GM12864 (cell line): ENCODE data around the gene FBP1.

Experiments used
- DNase-seq: peaks from one replicate; pipeline ENCODE4 v3.0.0-alpha.2; 2011; ENCODE audit warnings: low read depth
- H3K4me3 ChIP-seq: 2 replicates; pipeline ENCODE4 v1.5.1; 2011; ENCODE audit warnings: mild to moderate bottlenecking, low read depth, low read length, control low read depth
- CTCF ChIP-seq: IDR thresholded peaks from 2 replicates; pipeline ENCODE4 v1.5.1; 2011; ENCODE audit warnings: low read depth, mild to moderate bottlenecking, moderate library complexity, low read length, control low read depth, inconsistent platforms; ENCODE audit errors: missing control alignments

The FBP1 gene

GRCh38 chr9:94639061-94639998 lies at the start of gene FBP1:
TSS of gene FBP1 (minus strand) at chr9:94639518. CDS start at chr9:94639310, 208 bp downstream.
- peak within 1 kb of the TSS; percentile 50 for H3K4me3 ChIP-seq
- no peak for DNase-seq
- no peak for TF ChIP-seq CTCF

- no peak overlapping the region for H3K4me3 ChIP-seq
- no peak for DNase-seq
- TF ChIP-seq CTCF, result no peak
These were observed 48.1 kb upstream of the FBP1 start for GRCh38 chr9:94687451-94687850.

- DNase-seq, result no peak
- TF ChIP-seq CTCF, result no peak
- H3K4me3 ChIP-seq, result no peak overlapping the region
These were observed 46.0 kb upstream of the FBP1 start for GRCh38 chr9:94685359-94685758.

- H3K4me3 ChIP-seq, result no peak overlapping the region
- peak; percentile 29 for DNase-seq
- peak; percentile 77 for TF ChIP-seq CTCF
These were observed 42.2 kb upstream of the FBP1 start for GRCh38 chr9:94681508-94681907.

GRCh38 chr9:94680621-94681020 lies 41.3 kb upstream of the FBP1 start:
- no peak for DNase-seq
- no peak overlapping the region for H3K4me3 ChIP-seq
- no peak for TF ChIP-seq CTCF

GRCh38 chr9:94680020-94680419 lies 40.7 kb upstream of the FBP1 start:
- DNase-seq, result no peak
- H3K4me3 ChIP-seq, result no peak overlapping the region
- TF ChIP-seq CTCF, result no peak

GRCh38 chr9:94679587-94679986 lies 40.3 kb upstream of the FBP1 start:
- DNase-seq, result no peak
- no peak for TF ChIP-seq CTCF
- H3K4me3 ChIP-seq, result no peak overlapping the region
